Measurements from ENCODE around the gene SLC43A3.

The SLC43A3 gene

GRCh38 chr11:57376095-57377090, 50.5 kb downstream of the SLC43A3 start:
- TF ChIP-seq GATA3 (IDR thresholded peaks at IDR 0.05; ENCODE audit: low read depth, low read length) (no peak), GATA2 (IDR thresholded peaks at IDR 0.05; ENCODE audit: low read depth, low read length) (no peak)

GRCh38 chr11:57375490-57375889, 51.4 kb downstream of the SLC43A3 start:
- TF ChIP-seq GATA2 (IDR thresholded peaks at IDR 0.05; ENCODE audit: low read depth, low read length): no peak
- TF ChIP-seq GATA3 (IDR thresholded peaks at IDR 0.05; ENCODE audit: low read depth, low read length): no peak

GRCh38 chr11:57374966-57375365, 52.0 kb downstream of the SLC43A3 start:
- no peak for TF ChIP-seq GATA3 (IDR thresholded peaks at IDR 0.05; ENCODE audit: low read depth, low read length)
- no peak for TF ChIP-seq GATA2 (IDR thresholded peaks at IDR 0.05; ENCODE audit: low read depth, low read length)

GRCh38 chr11:57373146-57373545, 53.8 kb downstream of the SLC43A3 start:
- TF ChIP-seq GATA3 (IDR thresholded peaks at IDR 0.05; ENCODE audit: low read depth, low read length) (no peak), GATA2 (IDR thresholded peaks at IDR 0.05; ENCODE audit: low read depth, low read length) (no peak)

GRCh38 chr11:57370941-57371340, 56.0 kb downstream of the SLC43A3 start:
- no peak for TF ChIP-seq GATA2 (IDR thresholded peaks at IDR 0.05; ENCODE audit: low read depth, low read length)
- no peak for TF ChIP-seq GATA3 (IDR thresholded peaks at IDR 0.05; ENCODE audit: low read depth, low read length)

- TF ChIP-seq GATA3 (IDR thresholded peaks at IDR 0.05; ENCODE audit: low read depth, low read length): no peak
- no peak for TF ChIP-seq GATA2 (IDR thresholded peaks at IDR 0.05; ENCODE audit: low read depth, low read length)
Measured at GRCh38 chr11:57370251-57370650, 56.7 kb downstream of the SLC43A3 start.

- TF ChIP-seq GATA3 (IDR thresholded peaks at IDR 0.05; ENCODE audit: low read depth, low read length): no peak
- TF ChIP-seq GATA2 (IDR thresholded peaks at IDR 0.05; ENCODE audit: low read depth, low read length): no peak
Measured at GRCh38 chr11:57368845-57369232, 58.1 kb downstream of the SLC43A3 start.

GRCh38 chr11:57368106-57368844, 58.6 kb downstream of the SLC43A3 start:
- TF ChIP-seq GATA3 (IDR thresholded peaks at IDR 0.05; ENCODE audit: low read depth, low read length) (no peak), GATA2 (IDR thresholded peaks at IDR 0.05; ENCODE audit: low read depth, low read length) (no peak)

- TF ChIP-seq GATA2 (IDR thresholded peaks at IDR 0.05; ENCODE audit: low read depth, low read length): no peak
- no peak for TF ChIP-seq GATA3 (IDR thresholded peaks at IDR 0.05; ENCODE audit: low read depth, low read length)
Measured at GRCh38 chr11:57364851-57365660, 61.9 kb downstream of the SLC43A3 start.

GRCh38 chr11:57363131-57364080, 63.5 kb downstream of the SLC43A3 start:
- TF ChIP-seq GATA3 (IDR thresholded peaks at IDR 0.05; ENCODE audit: low read depth, low read length) (no peak), GATA2 (IDR thresholded peaks at IDR 0.05; ENCODE audit: low read depth, low read length) (no peak)

GRCh38 chr11:57361926-57362325, 65.0 kb downstream of the SLC43A3 start:
- TF ChIP-seq GATA2 (IDR thresholded peaks at IDR 0.05; ENCODE audit: low read depth, low read length): no peak
- TF ChIP-seq GATA3 (IDR thresholded peaks at IDR 0.05; ENCODE audit: low read depth, low read length): no peak

- TF ChIP-seq GATA2 (IDR thresholded peaks at IDR 0.05; ENCODE audit: low read depth, low read length) (no peak), GATA3 (IDR thresholded peaks at IDR 0.05; ENCODE audit: low read depth, low read length) (no peak)
Measured at GRCh38 chr11:57360991-57361390, 65.9 kb downstream of the SLC43A3 start.
